HG02610 (cell line): Measurements from ENCODE around the gene NAGA.

Source experiments
- ATAC-seq: cut with Tn5 transposase; IDR thresholded peaks from one replicate; pipeline ENCODE4 v1.9.1; 2021; ENCODE audit warnings: mild to moderate bottlenecking, moderate library complexity; ENCODE audit not compliant: unreplicated experiment

Gene NAGA

GRCh38 chr22:42050641-42051180 lies 19.9 kb downstream of the NAGA start:
- no peak for ATAC-seq

- ATAC-seq, result no peak
Observed at GRCh38 chr22:42041784-42042183, 28.8 kb downstream of the NAGA start.

- ATAC-seq, result no peak
Observed at GRCh38 chr22:42039271-42039670, 31.3 kb downstream of the NAGA start.

- ATAC-seq, result no peak
Observed at GRCh38 chr22:42035256-42035655, 35.4 kb downstream of the NAGA start.

- no peak for ATAC-seq
Observed at GRCh38 chr22:42033263-42034181, 37.1 kb downstream of the NAGA start.

- ATAC-seq, result no peak
Observed at GRCh38 chr22:42026705-42027104, 43.9 kb downstream of the NAGA start.

- ATAC-seq, result no peak
Observed at GRCh38 chr22:42025421-42025820, 45.2 kb downstream of the NAGA start.

GRCh38 chr22:42022162-42022847 lies 48.3 kb downstream of the NAGA start:
- no peak for ATAC-seq

GRCh38 chr22:42021571-42021970 lies 49.0 kb downstream of the NAGA start:
- ATAC-seq, result no peak

- no peak for ATAC-seq
Observed at GRCh38 chr22:42018224-42018623, 52.4 kb downstream of the NAGA start.

- ATAC-seq, result no peak
Observed at GRCh38 chr22:42016111-42016510, 54.5 kb downstream of the NAGA start.

- no peak for ATAC-seq
Observed at GRCh38 chr22:42013385-42013784, 57.2 kb downstream of the NAGA start.

GRCh38 chr22:42010778-42011177 lies 59.8 kb downstream of the NAGA start:
- no peak for ATAC-seq
